SK-N-SH treated with all-trans-retinoic acid at 6 μM for 48 hours (cell line): ENCODE results near the gene RAP2B.

ENCODE experiments used
- ATAC-seq: fragments of 200-7000 bp; cut with Tn5 transposase; 3 replicates; pipeline ENCODE4 v1.9.1; 2020; ENCODE audit warnings: mild to moderate bottlenecking, moderate library complexity
- ARNTL ChIP-seq: fragments of 450-650 bp; formaldehyde crosslinking; IDR thresholded peaks from 2 replicates; pipeline ENCODE4 v1.5.0; 2020; ENCODE audit warnings: low read depth, mild to moderate bottlenecking, moderate library complexity, borderline replicate concordance
- BACH2 ChIP-seq: fragments of 250-450 bp; sonication (Bioruptor Pico); IDR thresholded peaks from 2 replicates; pipeline ENCODE4 v1.9.0; 2021; ENCODE audit warnings: mild to moderate bottlenecking, borderline replicate concordance
- CREB5 ChIP-seq: fragments of 250-450 bp; sonication (Bioruptor Pico); IDR thresholded peaks from 2 replicates; pipeline ENCODE4 v1.5.1; 2020; ENCODE audit warnings: low read depth, mild to moderate bottlenecking, moderate library complexity
- CSDC2 ChIP-seq: fragments of 250-450 bp; sonication (Bioruptor Pico); IDR thresholded peaks from 2 replicates; pipeline ENCODE4 v1.5.0; 2020; ENCODE audit warnings: mild to moderate bottlenecking, moderate library complexity
- CSRNP3 ChIP-seq: fragments of 250-450 bp; sonication (Bioruptor Pico); IDR thresholded peaks from 2 replicates; pipeline ENCODE4 v1.5.1; 2021; ENCODE audit warnings: mild to moderate bottlenecking, moderate library complexity
- ESRRG ChIP-seq: fragments of 250-450 bp; sonication (Bioruptor Pico); IDR thresholded peaks from 2 replicates; pipeline ENCODE4 v1.6.1; 2021; ENCODE audit warnings: mild to moderate bottlenecking
- GLIS3 ChIP-seq: fragments of 250-450 bp; sonication (Bioruptor Pico); IDR thresholded peaks from 2 replicates; pipeline ENCODE4 v1.5.0; 2020; ENCODE audit warnings: mild to moderate bottlenecking, moderate library complexity
- ISL1 ChIP-seq: fragments of 250-450 bp; sonication (Bioruptor Pico); IDR thresholded peaks from 2 replicates; pipeline ENCODE4 v2.1.2; 2022; ENCODE audit warnings: mild to moderate bottlenecking, moderate library complexity
- OSR1 ChIP-seq: fragments of 250-450 bp; sonication (Bioruptor Pico); IDR thresholded peaks from 2 replicates; pipeline ENCODE4 v1.8.0; 2022; ENCODE audit warnings: moderate library complexity, mild to moderate bottlenecking, inconsistent platforms
- PATZ1 ChIP-seq: fragments of 250-450 bp; sonication (Bioruptor Pico); IDR thresholded peaks from 2 replicates; pipeline ENCODE4 v1.8.0; 2020; ENCODE audit warnings: mild to moderate bottlenecking, moderate library complexity, borderline replicate concordance
- POU6F1 ChIP-seq: fragments of 250-450 bp; sonication (Bioruptor Pico); IDR thresholded peaks from 2 replicates; pipeline ENCODE4 v1.8.0; 2021; ENCODE audit warnings: low read depth, mild to moderate bottlenecking, moderate library complexity, borderline replicate concordance
- PPARA ChIP-seq: fragments of 250-450 bp; sonication (Bioruptor Pico); IDR thresholded peaks from 2 replicates; pipeline ENCODE4 v1.5.0; 2020; ENCODE audit warnings: mild to moderate bottlenecking, borderline replicate concordance
- RARB ChIP-seq: fragments of 250-450 bp; sonication (Bioruptor Pico); IDR thresholded peaks from 2 replicates; pipeline ENCODE4 v1.8.0; 2021; ENCODE audit warnings: mild to moderate bottlenecking, moderate library complexity
- SNAI2 ChIP-seq: fragments of 250-450 bp; sonication (Bioruptor Pico); IDR thresholded peaks from 2 replicates; pipeline ENCODE4 v1.5.0; 2020; ENCODE audit warnings: mild to moderate bottlenecking, moderate library complexity
- TCF4 ChIP-seq: fragments of 250-450 bp; sonication (Bioruptor Pico); IDR thresholded peaks from 2 replicates; pipeline ENCODE4 v1.8.0; 2021; ENCODE audit warnings: mild to moderate bottlenecking, moderate library complexity, borderline replicate concordance
- TOX ChIP-seq: fragments of 250-450 bp; sonication (Bioruptor Pico); IDR thresholded peaks from 2 replicates; pipeline ENCODE4 v1.8.0; 2021; ENCODE audit warnings: mild to moderate bottlenecking, moderate library complexity, borderline replicate concordance
- TSHZ2 ChIP-seq: fragments of 250-450 bp; sonication (Bioruptor Pico); IDR thresholded peaks from 2 replicates; pipeline ENCODE4 v1.5.0; 2020; ENCODE audit warnings: mild to moderate bottlenecking, moderate library complexity
- ZC3H10 ChIP-seq: fragments of 250-450 bp; sonication (Bioruptor Pico); IDR thresholded peaks from 2 replicates; pipeline ENCODE4 v1.5.1; 2021; ENCODE audit warnings: mild to moderate bottlenecking, moderate library complexity
- ZFP3 ChIP-seq: fragments of 250-450 bp; sonication (Bioruptor Pico); IDR thresholded peaks from 2 replicates; pipeline ENCODE4 v1.5.0; 2020; ENCODE audit warnings: mild to moderate bottlenecking, moderate library complexity
- ZFP30 ChIP-seq: fragments of 450-650 bp; formaldehyde crosslinking; IDR thresholded peaks from 2 replicates; pipeline ENCODE4 v1.5.0; 2022; ENCODE audit warnings: mild to moderate bottlenecking, moderate library complexity
- ZNF565 ChIP-seq: fragments of 450-650 bp; formaldehyde crosslinking; conservative IDR thresholded peaks from 2 replicates; pipeline ENCODE4 v1.5.0; 2020; ENCODE audit warnings: low read depth, mild to moderate bottlenecking, moderate library complexity
- ZNF70 ChIP-seq: fragments of 450-650 bp; formaldehyde crosslinking; IDR thresholded peaks from 2 replicates; pipeline ENCODE4 v1.5.0; 2020; ENCODE audit warnings: mild to moderate bottlenecking, moderate library complexity
- ZNF8 ChIP-seq: fragments of 450-650 bp; formaldehyde crosslinking; IDR thresholded peaks from 2 replicates; pipeline ENCODE4 v1.5.0; 2020; ENCODE audit warnings: mild to moderate bottlenecking, moderate library complexity

The RAP2B gene

GRCh38 chr3:153172796-153173757 is 11.1 kb downstream of the RAP2B start:
- TF ChIP-seq ARNTL (no peak), CSRNP3 (no peak), ZNF8 (CRISPR knock-in tag) (no peak), OSR1 (CRISPR knock-in tag) (no peak), ISL1 (CRISPR knock-in tag) (no peak), CSDC2 (no peak), ZC3H10 (CRISPR knock-in tag) (no peak), ZFP30 (no peak), TOX (CRISPR knock-in tag) (no peak), TCF4 (CRISPR knock-in tag) (no peak), RARB (no peak), PPARA (CRISPR knock-in tag) (no peak), SNAI2 (no peak), PATZ1 (CRISPR knock-in tag) (no peak), ZNF70 (no peak), ZNF565 (CRISPR knock-in tag) (no peak), CREB5 (no peak), ZFP3 (CRISPR knock-in tag) (no peak), GLIS3 (CRISPR knock-in tag) (no peak), POU6F1 (CRISPR knock-in tag) (no peak)
- ATAC-seq: no peak; the same call in 2 of the 3 replicates

GRCh38 chr3:153173758-153174516 is 11.9 kb downstream of the RAP2B start:
- ATAC-seq: peak; percentile 91
- TF ChIP-seq ESRRG (CRISPR knock-in tag) (no peak), CREB5 (no peak), OSR1 (CRISPR knock-in tag) (no peak), ZNF565 (CRISPR knock-in tag) (no peak), ZC3H10 (CRISPR knock-in tag) (no peak), ZNF70 (no peak), SNAI2 (no peak), PATZ1 (CRISPR knock-in tag) (no peak), BACH2 (no peak), ISL1 (CRISPR knock-in tag) (no peak), CSDC2 (no peak), POU6F1 (CRISPR knock-in tag) (no peak), ZNF8 (CRISPR knock-in tag) (no peak), TCF4 (CRISPR knock-in tag) (no peak), TSHZ2 (no peak), TOX (CRISPR knock-in tag) (no peak)
